Endothelial cell of umbilical vein (primary cell): ENCODE results near the gene NGF. TPM values are rescaled to one million over a fixed set of nuclear protein-coding genes. Genes with fewer than 3 reads are reported as not detected.

Experiments
- BruUV-seq: library from RNA; stranded (reverse); fragments of 400-500 nt; replicated peaks from 2 replicates; lab custom pipeline; 2021; lab: Mats Ljungman, UMichigan
- CTCF ChIA-PET: fragments of 300-600, 350-600 bp; sonication (Branson Sonifier 250); formaldehyde crosslinking; loops from one replicate; lab custom pipeline; 2021; ENCODE audit warnings: antibody characterized with exemption, inconsistent platforms; lab: Charles Lee
- POLR2A ChIA-PET: fragments of 300-600, 350-600 bp; sonication (Branson Sonifier 250); formaldehyde crosslinking; loops from one replicate; lab custom pipeline; 2021; ENCODE audit warnings: antibody characterized with exemption, inconsistent platforms; lab: Charles Lee
- DNase-seq: peaks from one replicate; pipeline ENCODE4 v3.0.0-alpha.2; 2011; ENCODE audit warnings: low read depth, low spot score
- FAIRE-seq: peaks from 2 replicates; lab custom pipeline; 2011; peaks lifted over from hg19 to GRCh38; lab: Jason Lieb, UNC
- H2AFZ ChIP-seq: 2 replicates; pipeline ENCODE4 v1.6.0; 2012; ENCODE audit warnings: low read depth, low read length, control low read depth, inconsistent platforms
- H3K27ac ChIP-seq: 2 replicates; pipeline ENCODE4 v1.5.1; 2011; ENCODE audit warnings: low read depth, mild to moderate bottlenecking, control low read depth, low read length, moderate library complexity; ENCODE audit not compliant: insufficient read depth
- H3K27me3 ChIP-seq, 2 experiments: 2 replicates each; pipeline versions ENCODE4 v1.6.0 to v1.6.1; 2011; ENCODE audit warnings: low read length in 2 of 2, mixed read lengths in 1 of 2; ENCODE audit not compliant: control insufficient read depth in 2 of 2, insufficient read depth in 2 of 2
- H3K36me3 ChIP-seq, 2 experiments: 2 replicates in 1 of 2; 3 replicates in 1 of 2; pipeline ENCODE4 v1.5.1; 2011; ENCODE audit warnings: low read length in 2 of 2, mild to moderate bottlenecking in 1 of 2, moderate library complexity in 1 of 2; ENCODE audit not compliant: control insufficient read depth in 2 of 2, insufficient read depth in 2 of 2; ENCODE audit errors: extremely low read depth in 1 of 2
- H3K4me1 ChIP-seq: 3 replicates; pipeline ENCODE4 v1.5.1; 2011; ENCODE audit warnings: mild to moderate bottlenecking, low read length; ENCODE audit not compliant: control insufficient read depth, insufficient read depth; ENCODE audit errors: extremely low read depth
- H3K4me2 ChIP-seq: 2 replicates; pipeline ENCODE4 v1.6.1; 2011; ENCODE audit warnings: low read length, control low read depth, mixed read lengths; ENCODE audit not compliant: insufficient read depth
- H3K4me3 ChIP-seq, 3 experiments: fragments of 200-600 bp in 1 of 3; sonication (generic), shearing (Covaris generic) in 1 of 3; replicated peaks in 1 of 3; 2 replicates each; pipeline ENCODE4 v1.5.1; 2011 to 2016; ENCODE audit warnings: control low read depth in 3 of 3, low read length in 3 of 3, mild to moderate bottlenecking in 2 of 3, inconsistent platforms in 1 of 3, low read depth in 1 of 3, moderate library complexity in 1 of 3; ENCODE audit not compliant: insufficient read depth in 1 of 3
- H3K79me2 ChIP-seq: 2 replicates; pipeline ENCODE4 v1.6.0; 2012; ENCODE audit warnings: low read length, inconsistent platforms; ENCODE audit not compliant: control insufficient read depth, insufficient read depth
- H3K9ac ChIP-seq: replicated peaks from 2 replicates; pipeline ENCODE3; 2011; ENCODE audit warnings: low read length, control low read depth; ENCODE audit not compliant: insufficient read depth; ENCODE audit errors: extremely low read depth
- H3K9me1 ChIP-seq: replicated peaks from 3 replicates; pipeline ENCODE4 v1.6.0; 2011; ENCODE audit warnings: mild to moderate bottlenecking, low read length; ENCODE audit not compliant: control insufficient read depth, insufficient read depth; ENCODE audit errors: extremely low read depth
- H3K9me3 ChIP-seq: replicated peaks from 2 replicates; pipeline ENCODE4 v1.5.1; 2012; ENCODE audit warnings: low read length, inconsistent platforms; ENCODE audit not compliant: control insufficient read depth, insufficient read depth
- H4K20me1 ChIP-seq: replicated peaks from 2 replicates; pipeline ENCODE3; 2011; ENCODE audit warnings: mild to moderate bottlenecking, low read length; ENCODE audit not compliant: control insufficient read depth, insufficient read depth; ENCODE audit errors: extremely low read depth
- CTCF ChIP-seq, 2 donors: IDR thresholded peaks; 1 replicate in 1 of 2; 2 replicates in 1 of 2; pipeline ENCODE4 v1.5.1; 2011; ENCODE audit warnings: low read length in 2 of 2, mild to moderate bottlenecking in 2 of 2, moderate library complexity in 2 of 2, control low read depth in 1 of 2, inconsistent platforms in 1 of 2, low read depth in 1 of 2; ENCODE audit not compliant: insufficient read depth in 1 of 2; ENCODE audit errors: extremely low read depth in 1 of 2
- EZH2 ChIP-seq: IDR thresholded peaks from 2 replicates; pipeline ENCODE4 v1.6.1; 2012; ENCODE audit warnings: borderline replicate concordance, low read depth, mild to moderate bottlenecking, moderate library complexity, low read length, inconsistent platforms; ENCODE audit not compliant: severe bottlenecking
- FOS ChIP-seq: IDR thresholded peaks from 2 replicates; pipeline ENCODE4 v1.6.1; 2011; ENCODE audit warnings: mild to moderate bottlenecking, low read length, moderate library complexity, borderline replicate concordance; ENCODE audit not compliant: insufficient read depth
- GATA2 ChIP-seq: IDR thresholded peaks from 2 replicates; pipeline ENCODE4 v1.7.0; 2011; ENCODE audit warnings: low read depth, mild to moderate bottlenecking, moderate library complexity, mixed read lengths, low read length; ENCODE audit not compliant: insufficient read length, insufficient read depth
- JUN ChIP-seq: IDR thresholded peaks from 2 replicates; pipeline ENCODE4 v1.6.1; 2011; ENCODE audit warnings: borderline replicate concordance, low read depth; ENCODE audit not compliant: insufficient read length, insufficient read depth
- MAX ChIP-seq: IDR thresholded peaks from 2 replicates; pipeline ENCODE4 v1.6.1; 2011; ENCODE audit not compliant: insufficient read depth, insufficient read length
- MYC ChIP-seq: IDR thresholded peaks from one replicate; pipeline ENCODE4 v1.6.1; 2011; ENCODE audit warnings: mild to moderate bottlenecking, low read depth, low read length
- POLR2A ChIP-seq: IDR thresholded peaks from 2 replicates; pipeline ENCODE4 v1.6.1; 2012; ENCODE audit warnings: low read depth, mild to moderate bottlenecking, control low read depth, low read length
- POLR2AphosphoS5 ChIP-seq: IDR thresholded peaks from 2 replicates; pipeline ENCODE4 v1.6.1; 2012; ENCODE audit warnings: low read depth, mild to moderate bottlenecking, control low read depth, low read length, moderate library complexity; ENCODE audit not compliant: insufficient read depth
- dilution Hi-C: fragments of 300-500 bp; cut with MboI; formaldehyde crosslinking; loops from one replicate; pipeline ENCODE4 v1.15.0; 2019; ENCODE audit warnings: low sequenced_read_pairs; ENCODE audit not compliant: extremely low pct_ligation_motif_present
- intact Hi-C: fragments of 100-400 bp; cut with micrococcal nuclease; formaldehyde crosslinking; loops from one replicate; pipeline ENCODE4 v1.10.0; 2022
- polyA plus RNA-seq, 4 experiments: library from polyadenylated mRNA; depleted of rRNA in 3 of 4; stranded (reverse) in 3 of 4; unstranded in 1 of 4; fragments of >200 nt; gene quantifications; 2 replicates each; pipeline versions ENCODE4 v1.2.1 to v1.2.3, GENCODE V29; 2011 to 2012; ENCODE audit warnings: missing spikeins in 1 of 4
- total RNA-seq: library from RNA; stranded (reverse); gene quantifications from 2 replicates; pipeline ENCODE4 v1.2.3, GENCODE V29; 2021

NGF gene
- total and polyA plus RNA-seq, 2 donors (not counting 3 experiments of a cell fraction or from before 2014, with no cell fraction given): not detected

- Histone ChIP-seq H3K36me3 (no peaks in the 10 kb centered on the region), H3K4me3 (no peak overlapping the region), H2AFZ (no peak overlapping the region), H3K27ac (no peak overlapping the region), H4K20me1 (no peaks in the 10 kb centered on the region), H3K9me3 (no peaks in the 10 kb centered on the region), H3K4me2 (no peak overlapping the region), H3K9me1 (no peaks in the 10 kb centered on the region), H3K9ac (no peak overlapping the region), H3K4me1 (no peaks in the 10 kb centered on the region), H3K27me3 (peaks cover 0 to 3% of the 10 kb centered on the region in 2 experiments), H3K79me2 (no peaks in the 10 kb centered on the region)
- no TSS peak for BruUV-seq
- dilution Hi-C loops (no loop called here), intact Hi-C loops (no loop called here)
- TF ChIP-seq MYC: no peak
- TF ChIP-seq CTCF (IDR thresholded peaks at IDR 0.05; ENCODE audit: extremely low read depth in 1 of 2, insufficient read depth in 1 of 2, low read depth in 1 of 2, low read length in 2 of 2): no peak
- TF ChIP-seq POLR2A: no peak
- no peak for TF ChIP-seq MAX
- no peak for TF ChIP-seq GATA2
- no peak for TF ChIP-seq EZH2
- no peak for TF ChIP-seq JUN
- no peak for TF ChIP-seq POLR2AphosphoS5
- no peak for TF ChIP-seq FOS
- FAIRE-seq (no peak), DNase-seq (no peak)
- ChIA-PET POLR2A (no interaction called here), CTCF (no interaction called here)
Observed at GRCh38 chr1:115308969-115309368, 29.1 kb downstream of the NGF start.
